ENCODE data around the gene CSRP2. TPM values are rescaled to one million over a fixed set of nuclear protein-coding genes. Genes with fewer than 3 reads are reported as not detected.
A peak's percentile ranks its signal among the peaks of the same experiment; 100 is the strongest.

Gene CSRP2
- total and polyA plus RNA-seq, 2 of the 13 experiments (the other 11 are each of a cell fraction or from before 2014, with no cell fraction given), result 7.2 to 8.0 TPM

- TF ChIP-seq ZNF646 (CRISPR knock-in tag; IDR thresholded peaks at IDR 0.05) (no peak), POGK (CRISPR knock-in tag; conservative IDR thresholded peaks at IDR 0.05) (no peak; the same call in 1 of the 2 replicates), HOXA5 (CRISPR knock-in tag; IDR thresholded peaks at IDR 0.05) (no peak; the same call in 1 of the 2 replicates), GTF3A (CRISPR knock-in tag; conservative IDR thresholded peaks at IDR 0.05) (no peak), NR0B2 (CRISPR knock-in tag; IDR thresholded peaks at IDR 0.05) (no peak), SMYD3 (CRISPR knock-in tag; IDR thresholded peaks at IDR 0.05) (0 out of 2 replicates have a peak, but pooled peaks have one; percentile 39), FIP1L1 (IDR thresholded peaks at IDR 0.05; ENCODE audit: borderline replicate concordance, insufficient read depth, low read depth, low read length) (no peak), ZNF333 (CRISPR knock-in tag; IDR thresholded peaks at IDR 0.05; ENCODE audit: borderline replicate concordance) (no peak), TBX2 (CRISPR knock-in tag; IDR thresholded peaks at IDR 0.05; ENCODE audit: borderline replicate concordance) (peak; percentile 30; the same call in 1 of the 2 replicates), ZNF839 (CRISPR knock-in tag; IDR thresholded peaks at IDR 0.05; ENCODE audit: borderline replicate concordance) (no peak), ASH2L (IDR thresholded peaks at IDR 0.05; ENCODE audit: insufficient read length, low read depth, low read length) (no peak), HDAC2 (CRISPR knock-in tag; IDR thresholded peaks at IDR 0.05) (no peak), MTF1 (CRISPR knock-in tag; IDR thresholded peaks at IDR 0.05) (no peak), E2F1 (CRISPR knock-in tag; IDR thresholded peaks at IDR 0.05) (0 out of 2 replicates have a peak, but pooled peaks have one; percentile 60), POLR2AphosphoS5 (IDR thresholded peaks at IDR 0.05; ENCODE audit: low read depth, low read length) (peak; percentile 48; the same call in 1 of the 2 replicates), ZBTB21 (CRISPR knock-in tag; IDR thresholded peaks at IDR 0.05) (no peak), MBNL3 (CRISPR knock-in tag; conservative IDR thresholded peaks at IDR 0.05) (no peak), NONO (IDR thresholded peaks at IDR 0.05) (no peak), NONO (CRISPR knock-in tag; conservative IDR thresholded peaks at IDR 0.05) (0 out of 2 replicates have a peak, but pooled peaks have one; percentile 41)
These were observed at the start of gene CSRP2 (continued) for GRCh38 chr12:76878899-76879709.

Data from HepG2 (cell line).